Measurements from ENCODE around the gene MIPOL1. TPM values are rescaled to one million over a fixed set of nuclear protein-coding genes. Genes with fewer than 3 reads are reported as not detected.

Gene MIPOL1
- total and polyA plus RNA-seq, 2 of the 4 experiments (the other 2 are of a cell fraction) = 2.7 to 5.9 TPM

- no peaks in the 10 kb centered on the region for H3K36me3 ChIP-seq (ENCODE audit: control insufficient read depth, insufficient read depth, low read length)
- 0 out of 2 replicates have a peak overlapping the region, but pooled peaks have one; percentile 14 for H3K23ac ChIP-seq (ENCODE audit: low read depth, low read length)
- no peak overlapping the region for H4K8ac ChIP-seq (ENCODE audit: low read depth in 2 of 2, low read length in 2 of 2)
- dilution Hi-C loops (cut with HindIII; ENCODE audit: low sequenced_read_pairs, unreplicated experiment) = no loop called here
- intact Hi-C loops (cut with micrococcal nuclease) = no loop called here
- 11% methylated on average over 25 of the region's 62 CpGs; no CpG with 5 or more reads in 1 of the 2 experiments for WGBS, 2 experiments (ENCODE audit: extremely low coverage in 2 of 2, insufficient read length in 1 of 2)
- no peak overlapping the region for H2AK5ac ChIP-seq (ENCODE audit: low read depth, low read length)
- in situ Hi-C loops (cut with MboI; ENCODE audit: low sequenced_read_pairs) = loop anchor here (10.0 kb wide), 1 partner anchor 340 kb away; no protein-coding TSS in a partner anchor
- BruUV-seq (replicated peaks) = no TSS peak
- no peaks in the 10 kb centered on the region for H3K9me1 ChIP-seq (ENCODE audit: insufficient read depth, low read length)
- ChIA-PET CTCF (no interaction called here), POLR2A (ENCODE audit: unreplicated experiment) (interaction anchor here (0.5 kb wide), 1 partner anchor 23 kb away, joined by 3 read pairs; no protein-coding TSS in a partner anchor)
- H3K27me3 ChIP-seq (ENCODE audit: control insufficient read depth, insufficient read depth, low read length) = peaks cover 66% of the 10 kb centered on the region
- no peak overlapping the region for H2BK120ac ChIP-seq (ENCODE audit: low read depth, low read length)
- DNase-seq = no peak
- no peak overlapping the region for H3K27ac ChIP-seq (ENCODE audit: insufficient read depth, low read length)
- peaks cover 3% of the 10 kb centered on the region; the same call in 1 of the 2 replicates for H3K4me1 ChIP-seq (ENCODE audit: control insufficient read depth, insufficient read depth, low read length)
- no peak overlapping the region for H2BK15ac ChIP-seq (ENCODE audit: low read depth, low read length)
- H2BK5ac ChIP-seq (ENCODE audit: low read depth, low read length, poor library complexity, severe bottlenecking) = no peak overlapping the region
- H2AFZ ChIP-seq (replicated peaks; ENCODE audit: low read length, poor library complexity) = peak overlapping the region; percentile 27
- H3K4me2 ChIP-seq (ENCODE audit: low read depth, low read length) = no peak overlapping the region
- H2AK9ac ChIP-seq (replicated peaks; ENCODE audit: low read depth, low read length, poor library complexity) = no peak overlapping the region
- H4K5ac ChIP-seq (ENCODE audit: low read depth, low read length) = no peak overlapping the region
- H3K14ac ChIP-seq (replicated peaks; ENCODE audit: low read depth, low read length) = no peak overlapping the region
- H3K18ac ChIP-seq (ENCODE audit: low read depth, low read length) = no peak overlapping the region
- H3K79me1 ChIP-seq (ENCODE audit: low read depth in 1 of 2, low read length in 2 of 2) = no peaks in the 10 kb centered on the region
- no peak for ATAC-seq (ENCODE audit: low read depth)
- H4K20me1 ChIP-seq (ENCODE audit: insufficient read depth, low read length) = peaks cover 8% of the 10 kb centered on the region; the same call in 1 of the 2 replicates
- H3K56ac ChIP-seq (ENCODE audit: extremely low read depth, insufficient read depth, low read length) = no peak overlapping the region
- H3K4me3 ChIP-seq (ENCODE audit: insufficient read depth, low read depth, low read length) = no peak overlapping the region
- no peak overlapping the region for H4K91ac ChIP-seq (ENCODE audit: insufficient read depth, low read depth, low read length)
- no peak overlapping the region for H2BK20ac ChIP-seq (ENCODE audit: low read depth, low read length)
- H3K9me3 ChIP-seq (ENCODE audit: control insufficient read depth, insufficient read depth, low read length) = peaks cover 14% of the 10 kb centered on the region; the same call in 1 of the 2 replicates
- H3K4ac ChIP-seq (ENCODE audit: low read depth, low read length) = no peak overlapping the region
- no peak overlapping the region for H3K9ac ChIP-seq (ENCODE audit: low read depth, low read length)
- TF ChIP-seq NFE2L2 (IDR thresholded peaks at IDR 0.05; ENCODE audit: low read depth, low read length) = no peak
- TF ChIP-seq MXI1 (IDR thresholded peaks at IDR 0.05; ENCODE audit: borderline replicate concordance, low read depth, low read length) = no peak
- TF ChIP-seq FOS (IDR thresholded peaks at IDR 0.05; ENCODE audit: low read depth, low read length) = no peak
- no peak for TF ChIP-seq RFX5 (IDR thresholded peaks at IDR 0.05; ENCODE audit: low read depth, low read length)
- TF ChIP-seq MAFK (IDR thresholded peaks at IDR 0.05; ENCODE audit: low read depth, low read length) = no peak
- TF ChIP-seq POLR2A (IDR thresholded peaks at IDR 0.05; ENCODE audit: low read depth, low read length) = no peak
- TF ChIP-seq CHD1 (IDR thresholded peaks at IDR 0.05; ENCODE audit: low read depth, low read length) = no peak
- no peak for TF ChIP-seq RCOR1 (IDR thresholded peaks at IDR 0.05; ENCODE audit: insufficient replicate concordance, low read length)
- TF ChIP-seq ELK1 (IDR thresholded peaks at IDR 0.05; ENCODE audit: borderline replicate concordance, low read depth, low read length) = no peak
- TF ChIP-seq SMC3 (IDR thresholded peaks at IDR 0.05; ENCODE audit: low read depth, low read length) = no peak
- TF ChIP-seq CEBPB (IDR thresholded peaks at IDR 0.05; ENCODE audit: low read depth, low read length) = no peak
- TF ChIP-seq BHLHE40 (IDR thresholded peaks at IDR 0.05; ENCODE audit: low read depth, low read length) = no peak
- TF ChIP-seq USF2 (IDR thresholded peaks at IDR 0.05; ENCODE audit: low read depth, low read length) = no peak
- TF ChIP-seq CTCF (conservative IDR thresholded peaks at IDR 0.05; ENCODE audit: low read depth, low read length) = no peak
Observed at GRCh38 chr14:37584211-37585100, 386.7 kb downstream of the MIPOL1 start.
